B cell (primary cell): ENCODE results near the gene DRD2. TPM values are rescaled to one million over a fixed set of nuclear protein-coding genes. Genes with fewer than 3 reads are reported as not detected.

Experiments
- ATAC-seq: fragments of 200-7000 bp; cut with Tn5 transposase; one replicate; pipeline ENCODE4 v1.10.0; 2021; ENCODE audit warnings: low read depth, mild to moderate bottlenecking, moderate number of reproducible peaks, moderate library complexity
- CTCF ChIA-PET: fragments of 350-600 bp; sonication (Branson Sonifier 250); formaldehyde crosslinking; loops from one replicate; lab custom pipeline; 2021; ENCODE audit warnings: antibody characterized with exemption, inconsistent platforms; lab: Charles Lee
- POLR2A ChIA-PET: fragments of 350-600 bp; sonication (Branson Sonifier 250); formaldehyde crosslinking; loops from one replicate; lab custom pipeline; 2021; ENCODE audit warnings: antibody characterized with exemption; lab: Charles Lee
- DNase-seq: peaks from one replicate; pipeline ENCODE4 v3.0.0; 2013
- H2AFZ ChIP-seq: 2 replicates; pipeline ENCODE4 v1.6.1; 2012; ENCODE audit warnings: mild to moderate bottlenecking, low read depth, low read length; ENCODE audit not compliant: insufficient read depth, poor library complexity, severe bottlenecking
- H3K27ac ChIP-seq, 2 donors: 1 replicate in 1 of 2; 2 replicates in 1 of 2; pipeline ENCODE4 v1.5.1; 2012 to 2013; ENCODE audit warnings: low read length in 2 of 2, mild to moderate bottlenecking in 2 of 2, moderate library complexity in 1 of 2
- H3K27me3 ChIP-seq, 4 experiments: fragments of 200-600 bp in 1 of 4; sonication (generic) in 1 of 4; replicated peaks in 1 of 4; 1 replicate in 2 of 4; 2 replicates in 2 of 4; pipeline versions ENCODE4 v1.6.1 to v1.7.0; 2013 to 2016; ENCODE audit warnings: low read length in 3 of 4, mild to moderate bottlenecking in 2 of 4, mixed read lengths in 1 of 4, moderate library complexity in 1 of 4; ENCODE audit not compliant: insufficient read depth in 4 of 4, control insufficient read depth in 3 of 4; ENCODE audit errors: control extremely low read depth in 1 of 4
- H3K36me3 ChIP-seq, 2 experiments: replicated peaks in 1 of 2; 1 replicate in 1 of 2; 2 replicates in 1 of 2; pipeline versions ENCODE4 v1.6.1 to v1.7.1; 2013; ENCODE audit warnings: low read length in 1 of 2; ENCODE audit not compliant: insufficient read depth in 2 of 2, control insufficient read depth in 1 of 2; ENCODE audit errors: control extremely low read depth in 1 of 2, extremely low read depth in 1 of 2
- H3K4me1 ChIP-seq, 2 donors: fragments of 200-600 bp in 1 of 2; sonication (generic) in 1 of 2; 1 replicate in 1 of 2; 2 replicates in 1 of 2; pipeline versions ENCODE4 v1.5.1 to v1.6.1; 2013 to 2017; ENCODE audit warnings: low read length in 2 of 2; ENCODE audit not compliant: control insufficient read depth in 2 of 2, insufficient read depth in 2 of 2
- H3K4me2 ChIP-seq: replicated peaks from 2 replicates; pipeline ENCODE3; 2012; ENCODE audit warnings: mild to moderate bottlenecking, low read depth, low read length; ENCODE audit not compliant: poor library complexity, severe bottlenecking
- H3K4me3 ChIP-seq, 5 experiments: fragments of 200-600 bp in 1 of 5; sonication (generic) in 1 of 5; 1 replicate in 3 of 5; 2 replicates in 2 of 5; pipeline versions ENCODE4 v1.5.1 to v1.7.0; 2011 to 2016; ENCODE audit warnings: low read length in 4 of 5, mild to moderate bottlenecking in 4 of 5, low read depth in 2 of 5, control low read depth in 1 of 5, moderate library complexity in 1 of 5; ENCODE audit not compliant: insufficient read depth in 1 of 5; ENCODE audit errors: control extremely low read depth in 1 of 5, extremely low read depth in 1 of 5
- H3K79me2 ChIP-seq: fragments of 200-600 bp; sonication (generic); one replicate; pipeline ENCODE4 v1.6.0; 2016; ENCODE audit warnings: low read length; ENCODE audit not compliant: control insufficient read depth, insufficient read depth
- H3K9ac ChIP-seq: fragments of 200-600 bp; sonication (generic); 2 replicates; pipeline ENCODE4 v1.6.1; 2017; ENCODE audit warnings: mild to moderate bottlenecking, low read length, moderate library complexity
- H3K9me3 ChIP-seq, 3 donors: one replicate each; pipeline versions ENCODE4 v1.6.1 to v1.7.1; 2013; ENCODE audit warnings: low read length in 2 of 3; ENCODE audit not compliant: control insufficient read depth in 2 of 3, insufficient read depth in 1 of 3; ENCODE audit errors: control extremely low read depth in 1 of 3
- H4K20me1 ChIP-seq: 2 replicates; pipeline ENCODE4 v1.6.0; 2012; ENCODE audit warnings: mild to moderate bottlenecking, low read length; ENCODE audit not compliant: insufficient read depth, control insufficient read depth, poor library complexity, severe bottlenecking
- H3K27ac Mint-ChIP-seq: one replicate; pipeline ENCODE4 v1.8.0; 2021; ENCODE audit warnings: mixed read lengths
- H3K27me3 Mint-ChIP-seq: one replicate; pipeline ENCODE4 v1.8.0; 2021; ENCODE audit warnings: mixed read lengths
- H3K4me1 Mint-ChIP-seq: one replicate; pipeline ENCODE4 v1.8.0; 2021; ENCODE audit warnings: mixed read lengths
- H3K4me3 Mint-ChIP-seq: one replicate; pipeline ENCODE4 v1.8.0; 2021; ENCODE audit warnings: mixed read lengths
- H3K9me3 Mint-ChIP-seq: one replicate; pipeline ENCODE4 v1.8.0; 2022; ENCODE audit warnings: mixed read lengths; ENCODE audit not compliant: insufficient read depth
- CTCF ChIP-seq: fragments of 200-600 bp; IDR thresholded peaks from one replicate; pipeline ENCODE4 v1.8.0; 2022; ENCODE audit warnings: antibody characterized with exemption, mild to moderate bottlenecking
- EZH2 ChIP-seq: IDR thresholded peaks from 2 replicates; pipeline ENCODE4 v1.6.1; 2012; ENCODE audit warnings: borderline replicate concordance, low read depth, mild to moderate bottlenecking, moderate library complexity, low read length; ENCODE audit not compliant: insufficient read depth, poor library complexity, severe bottlenecking
- WGBS: methylation state at CpG from one replicate; pipeline ENCODE4 v1.1.5; 2013; ENCODE audit warnings: missing lambda C conversion rate; ENCODE audit not compliant: insufficient coverage; 5-methylcytosine and 5-hydroxymethylcytosine counted together
- intact Hi-C: fragments of 100-400 bp; cut with micrococcal nuclease; formaldehyde crosslinking; loops from one replicate; pipeline ENCODE4 v1.10.0; 2022
- polyA plus RNA-seq: library from polyadenylated mRNA; depleted of rRNA; stranded (reverse); fragments of >200 nt; gene quantifications from 2 replicates; pipeline ENCODE4 v1.2.3, GENCODE V29; 2012
- total RNA-seq, 2 donors: library from RNA; stranded (reverse); fragments of 120-200 nt in 1 of 2; gene quantifications; 1 replicate in 1 of 2; 2 replicates in 1 of 2; pipeline versions ENCODE4 v1.2.3 to v1.2.4, GENCODE V29; 2013 to 2022

DRD2 gene
- total and polyA plus RNA-seq, 2 donors (not counting 1 experiment from before 2014, with no cell fraction given), result not detected

GRCh38 chr11:113373981-113374560, 101.1 kb downstream of the DRD2 start:
- ChIA-PET POLR2A (no interaction called here), CTCF (no interaction called here)
- intact Hi-C loops, result no loop called here
- Histone ChIP-seq H4K20me1 (no peaks in the 10 kb centered on the region), H3K27ac (no peak overlapping the region), H3K4me2 (no peak overlapping the region), H2AFZ (no peak overlapping the region), H3K9ac (no peak overlapping the region), H3K27me3 (no peaks in the 10 kb centered on the region), H3K9me3 (peaks cover 0 to 7% (median 0%) of the 10 kb centered on the region in 3 donors), H3K4me3 (no peak overlapping the region), H3K4me1 (peaks cover 17 to 19% of the 10 kb centered on the region in 2 donors), H3K36me3 (no peaks in the 10 kb centered on the region), H3K79me2 (no peaks in the 10 kb centered on the region)
- Mint-ChIP-seq H3K4me3 (no peak overlapping the region), H3K27ac (no peak overlapping the region), H3K9me3 (peaks cover 2% of the 10 kb centered on the region), H3K27me3 (no peaks in the 10 kb centered on the region), H3K4me1 (peaks cover 25% of the 10 kb centered on the region)
- ATAC-seq (no peak), DNase-seq (no peak)
- TF ChIP-seq CTCF (no peak), EZH2 (no peak)
- WGBS, result 96% methylated on average over 8 of the region's 10 CpGs

DNA sequence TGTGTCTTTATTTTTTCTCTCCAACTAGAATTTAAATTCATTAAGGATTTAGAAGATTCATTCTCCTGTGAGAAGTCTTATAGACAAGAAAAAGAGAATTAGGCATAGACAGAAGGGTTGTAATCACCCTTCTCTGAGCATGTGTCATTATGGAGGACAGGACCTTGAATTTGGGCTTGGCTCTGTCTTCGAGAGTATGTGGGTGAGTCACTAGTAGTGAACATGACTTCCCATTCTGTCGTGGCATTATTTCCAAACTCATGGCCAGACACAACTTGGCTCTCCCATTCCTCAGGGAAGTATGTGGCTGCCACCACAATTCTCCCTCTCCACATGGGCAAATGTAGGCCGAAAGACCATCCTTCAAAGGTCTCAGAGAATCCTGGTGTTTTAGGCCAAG, 101.9 kb downstream of the DRD2 start:
- Mint-ChIP-seq H3K9me3 (peaks cover 2% of the 10 kb centered on the region), H3K4me1 (peaks cover 25% of the 10 kb centered on the region), H3K27me3 (no peaks in the 10 kb centered on the region), H3K27ac (no peak overlapping the region), H3K4me3 (no peak overlapping the region)
- Histone ChIP-seq H3K4me1 (peaks cover 17 to 19% of the 10 kb centered on the region in 2 donors), H3K4me3 (no peak overlapping the region), H2AFZ (no peak overlapping the region), H3K4me2 (no peak overlapping the region), H3K27ac (no peak overlapping the region), H3K9me3 (peaks cover 0 to 7% (median 0%) of the 10 kb centered on the region in 3 donors), H3K27me3 (no peaks in the 10 kb centered on the region), H3K36me3 (peaks cover 0 to 3% of the 10 kb centered on the region in 2 experiments), H3K79me2 (no peaks in the 10 kb centered on the region), H3K9ac (no peak overlapping the region), H4K20me1 (no peaks in the 10 kb centered on the region)
- ChIA-PET POLR2A (no interaction called here), CTCF (no interaction called here)
- TF ChIP-seq CTCF (no peak), EZH2 (no peak)
- DNase-seq (no peak), ATAC-seq (no peak)
- intact Hi-C loops, result no loop called here
- WGBS, result 93% methylated on average over 1 of the region's 3 CpGs
